Inferior parietal cortex (tissue), 1 donor: ENCODE data around the gene GRK2.
A peak's percentile ranks its signal among the peaks of the same experiment; 100 is the strongest.

Experiments
- DNase-seq: peaks from one replicate; pipeline ENCODE4 v3.0.0-alpha.2; 2016; ENCODE audit errors: extremely low spot score

GRK2 gene

GRCh38 chr11:67270256-67271204, 4.3 kb downstream of the GRK2 start:
- DNase-seq = peak; percentile 11

GRCh38 chr11:67271205-67271540, 4.9 kb downstream of the GRK2 start:
- DNase-seq = no peak

GRCh38 chr11:67271541-67272284, 5.4 kb downstream of the GRK2 start:
- no peak for DNase-seq

GRCh38 chr11:67272327-67273259, 6.3 kb downstream of the GRK2 start:
- DNase-seq = no peak

GRCh38 chr11:67273260-67273990, 7.2 kb downstream of the GRK2 start:
- no peak for DNase-seq

GRCh38 chr11:67274768-67275605, 8.7 kb downstream of the GRK2 start:
- no peak for DNase-seq

GRCh38 chr11:67275606-67276409, 9.5 kb downstream of the GRK2 start:
- no peak for DNase-seq

GRCh38 chr11:67276781-67277230, 10.5 kb downstream of the GRK2 start:
- DNase-seq = no peak

- peak; percentile 43 for DNase-seq
These were observed 11.1 kb downstream of the GRK2 start for GRCh38 chr11:67277231-67277961.

GRCh38 chr11:67278135-67278938, 12.1 kb downstream of the GRK2 start:
- no peak for DNase-seq

- DNase-seq = no peak
These were observed 12.8 kb downstream of the GRK2 start for GRCh38 chr11:67278939-67279588.

GRCh38 chr11:67279589-67280340, 13.5 kb downstream of the GRK2 start:
- no peak for DNase-seq

- DNase-seq = no peak
These were observed 14.1 kb downstream of the GRK2 start for GRCh38 chr11:67280341-67280787.

GRCh38 chr11:67280788-67281551, 14.7 kb downstream of the GRK2 start:
- no peak for DNase-seq

GRCh38 chr11:67281552-67282150, 15.4 kb downstream of the GRK2 start:
- DNase-seq = no peak
